NCI-H1048 (cell line): ENCODE results near the gene REC114.
"Not testable (repeated sequence)": the region's sequence is repeated elsewhere in the genome, so short reads cannot be mapped to it uniquely, and the experiment has no call there.

Experiments used
- DNase-seq: peaks from one replicate; lab custom pipeline; 2025; lab: John Stamatoyannopoulos, UW

REC114 gene

GRCh38 chr15:73442968-73443367 is at the start of gene REC114:
TSS of gene REC114 (plus strand) at chr15:73443164. CDS start at chr15:73443186, 22 bp downstream.
- no peak for DNase-seq

GRCh38 chr15:73393336-73393735 is 49.6 kb upstream of the REC114 start:
- DNase-seq = no peak

GRCh38 chr15:73394782-73395181 is 48.2 kb upstream of the REC114 start:
- no peak for DNase-seq

- no peak for DNase-seq
Measured at GRCh38 chr15:73395671-73396070, 47.3 kb upstream of the REC114 start.

GRCh38 chr15:73397461-73397860 is 45.5 kb upstream of the REC114 start:
- DNase-seq = no peak

- no peak for DNase-seq
Measured at GRCh38 chr15:73398861-73399260, 44.1 kb upstream of the REC114 start.

GRCh38 chr15:73400222-73400621 is 42.7 kb upstream of the REC114 start:
- not testable (repeated sequence) for DNase-seq

GRCh38 chr15:73403171-73403570 is 39.8 kb upstream of the REC114 start:
- no peak for DNase-seq

GRCh38 chr15:73414876-73415275 is 28.1 kb upstream of the REC114 start:
- no peak for DNase-seq

- no peak for DNase-seq
Measured at GRCh38 chr15:73424506-73424905, 18.5 kb upstream of the REC114 start.

- DNase-seq = no peak
Measured at GRCh38 chr15:73425510-73425909, 17.5 kb upstream of the REC114 start.

- DNase-seq = no peak
Measured at GRCh38 chr15:73426323-73426994, 16.5 kb upstream of the REC114 start.

- DNase-seq = not testable (repeated sequence)
Measured at GRCh38 chr15:73431329-73431728, 11.6 kb upstream of the REC114 start.

- DNase-seq = no peak
Measured at GRCh38 chr15:73433873-73434272, 9.1 kb upstream of the REC114 start.

GRCh38 chr15:73436613-73437012 is 6.4 kb upstream of the REC114 start:
- no peak for DNase-seq

GRCh38 chr15:73437543-73438109 is 5.3 kb upstream of the REC114 start:
- DNase-seq = no peak

GRCh38 chr15:73438651-73439050 is 4.3 kb upstream of the REC114 start:
- DNase-seq = no peak

GRCh38 chr15:73440571-73440970 is 2.4 kb upstream of the REC114 start:
- no peak for DNase-seq

GRCh38 chr15:73442421-73442820 is 543 bp upstream of the REC114 start:
- no peak for DNase-seq

GRCh38 chr15:73447471-73447870 is 4.5 kb downstream of the REC114 start:
- not testable (repeated sequence) for DNase-seq

GRCh38 chr15:73448158-73448758 is 5.3 kb downstream of the REC114 start:
- DNase-seq = not testable (repeated sequence)

- DNase-seq = not testable (repeated sequence)
Measured at GRCh38 chr15:73449980-73450379, 7.0 kb downstream of the REC114 start.

GRCh38 chr15:73454096-73454495 is 11.1 kb downstream of the REC114 start:
- DNase-seq = no peak
